Heart right ventricle (tissue), 16 donors: Measurements from ENCODE around the gene COL1A2. TPM values are rescaled to one million over a fixed set of nuclear protein-coding genes. Genes with fewer than 3 reads are reported as not detected.

Experiments
- ATAC-seq, 8 donors: fragments of 200-7000 bp; cut with Tn5 transposase; one replicate each; pipeline ENCODE4 v1.9.1; 2020; ENCODE audit warnings: mild to moderate bottlenecking in 8 of 8, moderate library complexity in 8 of 8, moderate number of reproducible peaks in 1 of 8
- DNase-seq, 2 donors: peaks; one replicate each; pipeline ENCODE4 v3.0.0-alpha.2; 2020
- H3K27ac ChIP-seq, 10 donors: fragments of 200-600 bp; sonication (generic) in 2 of 10; one replicate each; pipeline versions ENCODE4 v1.5.0 to v1.8.0; 2020 to 2022; ENCODE audit warnings: mild to moderate bottlenecking in 3 of 10
- H3K27me3 ChIP-seq, 7 donors: fragments of 200-600 bp; one replicate each; pipeline ENCODE4 v1.8.0; 2021 to 2022; ENCODE audit warnings: mild to moderate bottlenecking in 2 of 7
- H3K36me3 ChIP-seq, 9 donors: fragments of 200-600 bp; sonication (generic) in 1 of 9; one replicate each; pipeline versions ENCODE4 v1.5.0 to v1.8.0; 2020 to 2022; ENCODE audit warnings: mild to moderate bottlenecking in 2 of 9
- H3K4me1 ChIP-seq, 9 donors: fragments of 200-600 bp; sonication (generic) in 1 of 9; one replicate each; pipeline versions ENCODE4 v1.5.0 to v1.8.0; 2020 to 2022; ENCODE audit warnings: mild to moderate bottlenecking in 4 of 9
- H3K4me3 ChIP-seq, 10 donors: fragments of 200-600 bp; sonication (generic) in 2 of 10; one replicate each; pipeline versions ENCODE4 v1.5.0 to v1.8.0; 2020 to 2022; ENCODE audit warnings: mild to moderate bottlenecking in 7 of 10, moderate library complexity in 2 of 10
- H3K9me3 ChIP-seq, 11 donors: fragments of 200-600 bp in 10 of 11; sonication (generic) in 2 of 11; one replicate each; pipeline versions ENCODE4 v1.5.0 to v1.8.0; 2013 to 2022; ENCODE audit warnings: mild to moderate bottlenecking in 2 of 11, control low read depth in 1 of 11, moderate library complexity in 1 of 11
- CTCF ChIP-seq, 9 donors: fragments of 200-600 bp; sonication (generic) in 2 of 9; IDR thresholded peaks; one replicate each; pipeline versions ENCODE4 v1.5.0 to v1.8.0; 2021 to 2022; ENCODE audit warnings: antibody characterized with exemption in 9 of 9, mild to moderate bottlenecking in 5 of 9, moderate library complexity in 1 of 9
- WGBS, 2 donors: extraction: QIAGEN DNeasy Blood & Tissue Kit; methylation state at CpG; one replicate each; pipeline ENCODE4 v1.1.7; 2013; ENCODE audit warnings: inconsistent platforms in 1 of 2; 5-methylcytosine and 5-hydroxymethylcytosine counted together
- intact Hi-C, 10 donors: fragments of 100-400 bp; cut with DNase I; formaldehyde crosslinking; loops; one replicate each; pipeline versions ENCODE4 v1.11.1 to v1.14.2; 2022
- polyA plus RNA-seq, 2 donors: library from polyadenylated mRNA; stranded (reverse); fragments of 200-250 nt; gene quantifications; one replicate each; pipeline ENCODE4 v1.2.3, GENCODE V29; 2013
- total RNA-seq, 10 donors: library from RNA; stranded (reverse); fragmentation: NEBNext Ultra II Directional in 3 of 10; extraction: Animal tissue kit (Norgen Biotek cat#: 25700) in 3 of 10; gene quantifications; one replicate each; pipeline versions ENCODE4 v1.2.1 to v1.2.4, GENCODE V29; 2021 to 2023
- donor health status: Arrhythmogenic right ventricular cardiomyopathy.
- donor health status: ischemic (EF 13 %, LVEDD 7.1; RV severe dilation, severe dysfunction).
- donor health status: healthy with polysubstance abuse.
- donor health status: DM: no; HTN: yes; CAD: no.
- donor health status: DM: no; HTN: no; CAD: no.
- donor health status: ischemic (EF 25% LVEDD 6.9; RV normal size, moderate dysfunction).
- donor health status: ischemic (EF 25% LVEDD 5.7; RV mildly dilated, moderate dysfunction).
- donor health status: healthy.
- donor health status: DM: yes; HTN: yes; CAD: no.
- donor health status: Ischemic cardiomyopathy.
- donor health status: ischemic (EF 35%, LVEDD 5.7; RV mildly dilated, moderate dysfunction).
- donor health status: nonischemic (EF 11% LVEDD 7.7; RV severe dilation, severe dysfunction).
- donor health status: DM: yes; HTN: yes; CAD: no.
- donor health status: PGD.
- donor health status: ischemic (EF 29% LVEDD 5.4; RV normal size, mild dysfunction).
- donor health status: nonischemic (EF 23%, LVEDD 6.1; RV moderate dilation, normal function).

The COL1A2 gene
- total and polyA plus RNA-seq, 12 donors: 45.2 to 428 (median 91.0) TPM

- H3K9me3 ChIP-seq: no peaks in the 10 kb centered on the region
- H3K27ac ChIP-seq: no peak overlapping the region
- TF ChIP-seq CTCF (IDR thresholded peaks at IDR 0.05): no peak
- H3K4me3 ChIP-seq: no peak overlapping the region
- H3K27me3 ChIP-seq: no peaks in the 10 kb centered on the region
- no peaks in the 10 kb centered on the region for H3K36me3 ChIP-seq
- intact Hi-C loops: no loop called here
- ATAC-seq: no peak
- peaks cover 0 to 11% (median 0%) of the 10 kb centered on the region in 9 donors for H3K4me1 ChIP-seq
- DNase-seq: no peak
Observed at GRCh38 chr7:94380264-94380663, 14.4 kb upstream of the COL1A2 start.

GRCh38 chr7:94382132-94382531 lies 12.6 kb upstream of the COL1A2 start:
- 72 to 87% methylated on average over 3 of the region's 3 CpGs for WGBS, 2 donors
- intact Hi-C loops: no loop called here
- Histone ChIP-seq H3K4me3 (no peak overlapping the region), H3K9me3 (no peaks in the 10 kb centered on the region), H3K4me1 (peaks cover 0 to 5% (median 0%) of the 10 kb centered on the region in 9 donors), H3K27me3 (no peaks in the 10 kb centered on the region), H3K27ac (no peak overlapping the region), H3K36me3 (no peaks in the 10 kb centered on the region)
- DNase-seq (no peak), ATAC-seq (no peak)
- no peak for TF ChIP-seq CTCF (IDR thresholded peaks at IDR 0.05)

- ATAC-seq: no peak
- Histone ChIP-seq H3K27me3 (no peaks in the 10 kb centered on the region), H3K27ac (no peak overlapping the region), H3K4me3 (no peak overlapping the region), H3K4me1 (peaks cover 0 to 5% (median 0%) of the 10 kb centered on the region in 9 donors), H3K9me3 (no peaks in the 10 kb centered on the region), H3K36me3 (no peaks in the 10 kb centered on the region)
- no peak for TF ChIP-seq CTCF (IDR thresholded peaks at IDR 0.05)
- intact Hi-C loops: no loop called here
- WGBS, 2 donors: 93 to 95% methylated on average over 1 of the region's 1 CpG
- no peak for DNase-seq
Observed at GRCh38 chr7:94382746-94383145, 11.9 kb upstream of the COL1A2 start.

- no peak overlapping the region for H3K27ac ChIP-seq
- no peaks in the 10 kb centered on the region for H3K4me1 ChIP-seq
- no peaks in the 10 kb centered on the region for H3K27me3 ChIP-seq
- no peak for ATAC-seq
- no peak for DNase-seq
- no peak overlapping the region for H3K4me3 ChIP-seq
- no peaks in the 10 kb centered on the region for H3K36me3 ChIP-seq
- no peaks in the 10 kb centered on the region for H3K9me3 ChIP-seq
- 84 to 89% methylated on average over 4 of the region's 4 CpGs for WGBS, 2 donors
- TF ChIP-seq CTCF (IDR thresholded peaks at IDR 0.05): no peak
- intact Hi-C loops: no loop called here
Observed at GRCh38 chr7:94384315-94384714, 10.4 kb upstream of the COL1A2 start.

GRCh38 chr7:94386416-94386815 lies 8.3 kb upstream of the COL1A2 start:
- H3K4me1 ChIP-seq: no peaks in the 10 kb centered on the region
- no peak for TF ChIP-seq CTCF (IDR thresholded peaks at IDR 0.05)
- intact Hi-C loops: no loop called here
- 88 to 91% methylated on average over 2 of the region's 2 CpGs for WGBS, 2 donors
- DNase-seq (no peak), ATAC-seq (no peak)
- no peaks in the 10 kb centered on the region for H3K9me3 ChIP-seq
- no peak overlapping the region for H3K27ac ChIP-seq
- peaks cover 0 to 4% (median 0%) of the 10 kb centered on the region in 7 donors for H3K27me3 ChIP-seq
- H3K36me3 ChIP-seq: no peaks in the 10 kb centered on the region
- H3K4me3 ChIP-seq: no peak overlapping the region
